Measurements from ENCODE around the gene ACTR3C. TPM values are rescaled to one million over a fixed set of nuclear protein-coding genes. Genes with fewer than 3 reads are reported as not detected.
A peak's percentile ranks its signal among the peaks of the same experiment; 100 is the strongest.

The ACTR3C gene
- total RNA-seq = 4.7 and 7.1 TPM in 2 replicates

DNA sequence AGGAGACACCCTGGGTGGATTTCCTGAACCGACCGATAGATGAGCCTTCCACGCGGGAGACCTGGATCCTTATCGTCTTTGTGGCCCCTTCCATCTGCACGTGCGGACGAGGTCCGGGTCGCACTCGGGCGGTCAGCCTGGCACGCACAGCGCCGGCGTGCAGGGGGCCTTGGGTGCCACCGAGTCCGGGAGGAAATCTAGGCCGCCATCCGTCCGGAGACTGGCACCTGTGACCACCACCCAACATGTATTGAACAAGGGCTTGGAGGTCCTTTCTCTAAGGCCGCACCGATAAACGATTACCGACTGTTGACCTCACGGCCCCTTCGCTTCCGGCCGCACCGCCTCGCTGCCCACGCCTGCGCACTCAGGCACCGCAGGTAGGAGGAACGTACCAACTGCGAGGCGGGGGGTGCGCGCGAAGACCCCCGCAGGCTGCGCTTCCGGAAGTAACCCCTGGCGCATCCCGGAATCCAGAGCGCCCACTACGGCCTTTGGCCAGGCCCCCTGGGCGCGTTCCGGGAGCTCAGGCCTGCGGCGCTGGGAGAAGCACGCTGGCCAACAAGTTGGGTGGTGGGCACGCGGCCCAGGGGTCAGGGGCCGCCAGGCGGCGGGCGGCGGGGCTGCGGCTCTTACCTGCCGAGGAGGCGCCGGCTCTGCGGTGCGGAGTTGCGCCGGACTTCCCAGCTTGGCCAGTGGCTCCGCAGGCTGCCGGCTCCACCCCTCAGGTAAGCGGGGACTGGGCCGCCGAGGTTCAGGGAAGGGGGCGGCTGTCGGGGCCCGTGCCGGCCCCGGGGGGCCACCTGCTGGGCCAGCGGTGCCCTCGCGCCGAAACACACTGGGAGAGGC, at the start of gene ACTR3C, which contains the start of gene LRRC61:
TSS of gene ACTR3C (minus strand) at position 713 of the 849 bp plus-strand sequence. CDS start 28,249 bp downstream, outside the sequence.
TSS of gene LRRC61 (plus strand) at position 523 of the 849 bp plus-strand sequence. CDS start 13,507 bp downstream, outside the sequence.
- DNase-seq (ENCODE audit: low read depth in 2 of 2) = peak in 1 of 2 donors; percentile 15

DNA sequence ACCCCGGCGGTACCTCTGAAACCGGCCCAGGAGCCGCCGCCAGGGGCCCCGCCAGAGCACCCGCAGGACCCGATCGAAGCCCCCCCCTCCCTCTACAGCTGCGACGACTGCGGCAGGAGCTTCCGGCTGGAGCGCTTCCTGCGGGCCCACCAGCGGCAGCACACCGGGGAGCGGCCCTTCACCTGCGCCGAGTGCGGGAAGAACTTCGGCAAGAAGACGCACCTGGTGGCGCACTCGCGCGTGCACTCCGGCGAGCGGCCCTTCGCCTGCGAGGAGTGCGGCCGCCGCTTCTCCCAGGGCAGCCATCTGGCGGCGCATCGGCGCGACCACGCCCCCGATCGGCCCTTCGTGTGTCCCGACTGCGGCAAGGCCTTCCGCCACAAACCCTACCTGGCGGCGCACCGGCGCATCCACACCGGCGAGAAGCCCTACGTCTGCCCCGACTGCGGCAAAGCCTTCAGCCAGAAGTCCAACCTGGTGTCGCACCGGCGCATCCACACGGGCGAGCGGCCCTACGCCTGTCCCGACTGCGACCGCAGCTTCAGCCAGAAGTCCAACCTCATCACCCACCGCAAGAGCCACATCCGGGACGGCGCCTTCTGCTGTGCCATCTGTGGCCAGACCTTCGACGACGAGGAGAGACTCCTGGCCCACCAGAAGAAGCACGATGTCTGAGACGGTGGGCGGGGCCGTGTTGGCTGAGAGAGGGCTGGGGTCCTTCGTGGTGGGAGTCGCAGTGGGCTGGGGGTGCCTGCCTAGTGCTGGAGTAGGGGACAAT, 49.1 kb upstream of the ACTR3C start:
- no peak for DNase-seq (ENCODE audit: low read depth in 2 of 2)

- DNase-seq (ENCODE audit: low read depth in 2 of 2) = no peak
These were observed 48.6 kb upstream of the ACTR3C start for GRCh38 chr7:150371996-150372270.

- no peak for DNase-seq (ENCODE audit: low read depth in 2 of 2)
These were observed 48.0 kb upstream of the ACTR3C start for GRCh38 chr7:150371131-150371995.

DNA sequence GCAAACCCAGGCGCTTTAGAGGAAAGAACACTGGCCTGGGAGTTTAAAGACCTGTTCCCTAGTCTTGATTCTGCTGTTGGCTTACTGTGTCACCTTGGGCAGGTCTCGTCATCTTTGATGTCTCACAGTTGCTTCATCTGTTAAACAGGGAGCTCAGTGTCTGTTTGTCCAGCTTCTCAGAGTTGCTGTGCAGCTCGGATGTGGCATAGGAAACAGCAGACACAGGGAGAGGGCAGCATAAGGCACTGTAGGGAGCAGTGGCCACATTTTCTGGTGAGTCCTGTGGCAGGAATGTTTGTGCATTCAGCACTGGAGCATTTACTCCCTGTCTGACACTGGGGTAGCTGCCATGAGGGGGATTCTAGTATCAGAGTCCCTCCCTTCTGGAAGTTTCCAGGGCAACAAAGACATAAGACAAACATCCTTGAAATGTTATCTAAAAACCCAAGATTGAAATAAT, 47.3 kb upstream of the ACTR3C start:
- DNase-seq (ENCODE audit: low read depth in 2 of 2) = no peak

DNA sequence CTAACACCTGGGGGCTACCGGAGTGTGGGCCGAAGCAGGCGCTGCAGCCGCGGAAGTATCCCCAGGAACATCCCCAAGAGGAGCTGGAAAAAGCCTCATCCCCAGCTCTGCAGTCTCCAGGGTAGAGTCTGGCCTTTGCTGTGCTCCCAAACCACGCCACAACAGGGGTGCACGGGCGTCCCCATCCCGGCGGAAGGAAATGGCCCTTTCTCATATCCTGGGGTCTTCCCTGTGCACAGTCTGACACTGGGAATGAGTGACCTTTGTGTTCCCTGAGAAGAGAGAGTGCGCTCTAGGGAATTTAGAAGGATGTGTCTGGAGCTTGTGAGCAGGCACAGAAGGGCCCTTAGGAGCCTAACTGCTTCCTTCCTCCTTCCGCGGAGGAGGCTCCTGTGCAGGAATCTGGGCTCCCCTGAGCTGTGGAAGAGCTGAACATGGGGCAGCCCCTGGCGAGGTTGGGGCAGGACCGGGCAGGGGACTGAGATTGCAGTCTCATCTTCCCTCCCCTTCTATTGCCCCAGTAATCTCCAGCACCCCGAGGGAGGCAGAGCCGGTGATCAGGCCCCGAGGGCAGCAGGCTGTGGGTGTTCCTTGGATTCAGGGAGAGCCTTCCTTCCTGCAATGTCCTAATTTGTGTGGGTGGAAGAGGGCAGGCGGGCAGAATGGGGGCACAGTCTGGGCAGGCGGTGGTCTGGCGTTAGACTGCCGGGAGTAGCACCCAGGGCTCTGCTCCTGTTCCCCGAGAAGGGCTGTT, 46.6 kb upstream of the ACTR3C start:
- DNase-seq (ENCODE audit: low read depth in 2 of 2) = peak in 1 of 2 donors; percentile 17

DNA sequence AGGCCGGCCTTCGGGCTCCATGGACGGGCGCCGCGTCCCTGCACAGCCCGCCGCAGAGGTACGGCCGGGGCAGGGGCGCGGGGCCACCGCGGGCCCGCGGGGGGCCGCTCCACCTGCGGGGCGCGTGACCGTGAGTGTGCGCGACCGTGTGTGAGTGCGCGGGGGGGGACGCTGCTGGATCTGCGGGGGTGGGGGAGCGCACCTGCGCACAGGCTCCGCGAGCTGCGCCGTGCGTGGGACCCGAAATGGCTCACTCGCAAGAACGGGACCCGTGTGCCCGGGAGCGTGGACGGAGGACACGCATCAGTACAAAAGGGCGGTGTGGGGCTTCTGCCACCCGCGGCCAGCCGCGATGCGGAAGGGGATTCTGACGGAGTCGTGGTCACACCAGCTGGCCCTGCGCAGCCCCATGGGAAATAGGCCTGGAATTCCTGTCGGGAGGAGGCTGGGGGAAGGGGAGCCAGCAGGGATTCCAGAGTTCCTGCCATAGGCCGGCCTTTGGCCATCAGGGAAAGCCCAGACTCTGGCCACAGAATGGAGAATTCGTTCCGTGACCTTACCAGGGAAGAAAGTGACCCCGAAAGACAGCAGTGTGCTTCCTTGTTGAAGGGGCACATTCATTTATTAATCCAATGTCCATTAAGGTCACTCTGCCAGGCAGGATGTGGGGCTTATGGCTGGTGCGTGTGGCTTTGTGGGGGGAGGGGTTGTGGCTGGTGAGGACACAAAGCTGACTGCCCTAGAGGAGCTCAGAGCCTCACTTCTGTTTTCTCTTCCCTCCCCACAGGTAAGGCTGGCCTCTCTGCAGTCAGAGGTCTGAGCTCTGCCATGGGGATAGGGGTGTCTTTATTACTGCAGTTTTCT, 45.8 kb upstream of the ACTR3C start:
- peak; percentile 78 to 80 for DNase-seq (ENCODE audit: low read depth in 2 of 2)

- DNase-seq (ENCODE audit: low read depth in 2 of 2) = peak; percentile 81 to 92
These were observed 44.9 kb upstream of the ACTR3C start, which contains the start of gene REPIN1 for GRCh38 chr7:150368096-150368883. REPIN1 (plus strand) TSS chr7:150368822; CDS start chr7:150369712, 890 bp downstream.

GRCh38 chr7:150367677-150368095, 44.3 kb upstream of the ACTR3C start:
- DNase-seq (ENCODE audit: low read depth in 2 of 2) = peak in 1 of 2 donors; percentile 79

DNA sequence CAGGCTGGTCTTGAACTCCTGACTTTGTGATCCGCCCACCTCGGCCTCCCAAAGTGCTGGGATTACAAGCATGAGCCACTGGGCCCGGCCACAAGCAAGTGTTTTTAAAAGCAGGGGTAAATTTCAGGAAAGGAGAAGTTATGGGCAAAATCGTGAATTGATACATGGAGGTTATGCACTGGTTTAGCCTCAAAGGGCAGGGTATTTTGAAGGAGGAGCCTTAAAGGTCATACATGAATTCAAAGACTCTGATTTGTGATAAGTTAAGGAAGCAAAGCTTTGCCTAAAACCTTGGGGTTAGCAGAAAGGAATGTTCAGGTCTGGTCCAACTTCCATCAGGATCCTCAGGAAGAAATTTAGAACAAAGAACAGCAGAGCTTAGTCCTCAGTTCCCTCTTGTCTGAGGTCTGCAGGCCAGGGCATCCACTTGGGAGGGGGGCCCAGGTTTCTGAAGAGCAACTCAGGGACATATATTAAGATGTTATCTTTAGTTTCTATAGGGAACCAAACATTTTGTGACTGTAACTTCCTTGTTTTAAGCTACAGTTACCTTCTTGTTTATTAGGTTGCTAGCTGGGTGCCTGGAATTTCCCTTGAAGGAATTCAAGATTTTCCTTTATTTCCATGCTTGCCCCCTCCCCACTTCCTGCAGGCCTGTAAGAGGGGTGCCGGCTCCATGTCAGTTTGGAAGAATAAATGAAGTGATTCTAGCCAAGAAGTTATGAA, 42.5 kb upstream of the ACTR3C start:
- no peak for DNase-seq (ENCODE audit: low read depth in 2 of 2)

- no peak for DNase-seq (ENCODE audit: low read depth in 2 of 2)
These were observed 41.8 kb upstream of the ACTR3C start for GRCh38 chr7:150365194-150365593.

GRCh38 chr7:150363872-150364271, 40.5 kb upstream of the ACTR3C start:
- DNase-seq (ENCODE audit: low read depth in 2 of 2) = peak in 1 of 2 donors; percentile 38

GRCh38 chr7:150363370-150363769, 40.0 kb upstream of the ACTR3C start:
- DNase-seq (ENCODE audit: low read depth in 2 of 2) = no peak

- DNase-seq (ENCODE audit: low read depth in 2 of 2) = no peak
These were observed 38.7 kb upstream of the ACTR3C start for GRCh38 chr7:150361807-150362621.

- no peak for DNase-seq (ENCODE audit: low read depth in 2 of 2)
These were observed 38.1 kb upstream of the ACTR3C start for GRCh38 chr7:150361402-150361801.

DNA sequence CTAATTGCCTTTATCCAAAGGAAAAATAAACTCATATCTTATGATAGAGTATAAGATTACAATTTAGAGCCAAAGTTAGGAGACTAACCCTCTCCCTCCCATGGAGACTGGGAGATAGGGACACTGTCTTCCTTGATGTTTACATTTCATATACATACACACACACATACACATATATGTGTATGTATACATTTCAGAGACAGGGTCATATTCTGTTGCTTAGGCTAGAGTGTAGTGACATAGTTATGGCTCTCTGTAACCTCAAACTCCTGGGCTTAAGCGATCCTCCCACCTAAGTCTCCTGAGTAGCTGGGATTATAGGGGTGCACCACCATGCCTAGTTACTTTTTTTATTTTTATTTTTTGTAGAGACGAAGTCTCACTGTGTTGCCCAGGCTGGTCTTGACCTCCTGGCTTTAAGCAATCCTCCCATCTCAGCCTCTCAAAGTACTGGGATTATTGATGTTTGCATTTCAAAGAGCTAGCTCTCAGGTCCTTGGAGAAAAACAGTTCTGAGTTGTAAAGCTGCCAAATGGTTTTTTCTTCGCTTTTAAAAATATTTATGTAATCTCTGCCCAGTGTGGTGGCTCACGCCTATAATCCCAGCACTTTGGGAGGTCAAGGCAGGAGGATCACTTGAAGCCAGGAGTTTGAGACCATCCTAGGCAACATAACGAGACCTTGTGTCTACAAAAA, 37.2 kb upstream of the ACTR3C start:
- DNase-seq (ENCODE audit: low read depth in 2 of 2) = no peak

All from dermis microvascular lymphatic vessel endothelial cell (primary cell).